ENCODE measurements around the gene AGRN. TPM values are rescaled to one million over a fixed set of nuclear protein-coding genes. Genes with fewer than 3 reads are reported as not detected.

Gene AGRN
- polyA plus RNA-seq, 3 donors: 0.06 to 4.7 (median 0.43) TPM

DNA sequence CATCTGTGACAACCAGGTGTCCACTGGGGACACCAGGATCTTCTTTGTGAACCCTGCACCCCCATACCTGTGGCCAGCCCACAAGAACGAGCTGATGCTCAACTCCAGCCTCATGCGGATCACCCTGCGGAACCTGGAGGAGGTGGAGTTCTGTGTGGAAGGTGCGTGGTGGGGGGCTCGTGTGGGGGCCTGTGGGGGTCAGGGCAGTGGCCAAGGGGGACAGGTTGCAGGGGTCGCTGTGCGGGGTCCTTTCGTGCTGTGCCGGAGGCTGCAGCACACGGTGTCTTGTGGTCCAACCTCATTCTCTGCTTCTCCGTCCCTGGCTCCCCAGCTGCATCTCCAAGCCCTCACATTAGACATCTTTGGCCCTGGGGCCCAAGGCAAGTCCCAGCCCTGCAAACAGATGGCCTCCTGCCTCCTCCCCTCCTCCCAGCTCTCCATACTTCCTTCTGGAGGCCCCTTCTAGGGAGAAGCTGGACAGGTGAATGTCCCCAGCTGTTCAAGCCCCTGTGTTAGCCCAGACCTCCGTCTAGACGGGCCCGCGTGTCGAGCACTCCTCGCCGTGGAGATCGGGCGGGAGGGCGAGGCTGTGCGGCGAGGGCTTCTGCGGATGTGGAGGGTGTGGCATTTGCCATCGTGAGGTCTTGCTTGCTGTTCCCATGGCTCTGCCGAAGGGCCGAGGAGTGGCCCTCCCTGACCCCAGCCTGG is 2.5 kb downstream of the AGRN start:
- Mint-ChIP-seq H3K9me3 (peaks cover 0 to 6% (median 0%) of the 10 kb centered on the region in 7 donors), H3K27ac (peak overlapping the region in 1 of 7 donors; percentile 64), H3K4me1 (peaks cover 6% of the 10 kb centered on the region), H3K27me3 (ENCODE audit: low read depth in 3 of 3) (peaks cover 29 to 51% (median 36%) of the 10 kb centered on the region in 3 donors), H3K4me3 (peak overlapping the region; percentile 43 to 67), H3K36me3 (no peaks in the 10 kb centered on the region)
- Histone ChIP-seq H3K4me1 (ENCODE audit: control insufficient read depth in 1 of 2, insufficient read depth in 2 of 2, low read length in 2 of 2) (peaks cover 11 to 21% of the 10 kb centered on the region in 2 donors), H3K36me3 (replicated peaks in 1 of 2; ENCODE audit: control insufficient read depth in 1 of 2, insufficient read depth in 2 of 2, low read length in 2 of 2) (no peaks in the 10 kb centered on the region), H3K9ac (ENCODE audit: insufficient read depth, low read length, poor library complexity, severe bottlenecking) (no peak overlapping the region), H3K27ac (ENCODE audit: low read depth in 1 of 2, low read length in 2 of 2) (no peak overlapping the region), H3K4me2 (replicated peaks; ENCODE audit: extremely low read depth, low read length, poor library complexity, severe bottlenecking) (no peak overlapping the region), H3K27me3 (ENCODE audit: control insufficient read depth in 2 of 2, insufficient read depth in 2 of 2, low read length in 2 of 2) (peaks cover 7 to 41% of the 10 kb centered on the region in 2 donors), H3K4me3 (replicated peaks in 1 of 3; ENCODE audit: low read depth in 2 of 3, low read length in 3 of 3) (no peak overlapping the region), H2AFZ (ENCODE audit: insufficient read depth, low read depth, low read length, poor library complexity, severe bottlenecking) (no peak overlapping the region), H4K20me1 (ENCODE audit: insufficient read depth, low read length) (no peaks in the 10 kb centered on the region), H3K79me2 (ENCODE audit: insufficient read depth, low read length) (no peaks in the 10 kb centered on the region), H3K9me3 (replicated peaks in 1 of 2; ENCODE audit: control insufficient read depth in 1 of 2, insufficient read depth in 1 of 2, low read length in 2 of 2) (no peaks in the 10 kb centered on the region)
- 61% methylated on average over 23 of the region's 27 CpGs for WGBS (ENCODE audit: insufficient coverage)
- no peak for DNase-seq
- TF ChIP-seq, protein P1, sequence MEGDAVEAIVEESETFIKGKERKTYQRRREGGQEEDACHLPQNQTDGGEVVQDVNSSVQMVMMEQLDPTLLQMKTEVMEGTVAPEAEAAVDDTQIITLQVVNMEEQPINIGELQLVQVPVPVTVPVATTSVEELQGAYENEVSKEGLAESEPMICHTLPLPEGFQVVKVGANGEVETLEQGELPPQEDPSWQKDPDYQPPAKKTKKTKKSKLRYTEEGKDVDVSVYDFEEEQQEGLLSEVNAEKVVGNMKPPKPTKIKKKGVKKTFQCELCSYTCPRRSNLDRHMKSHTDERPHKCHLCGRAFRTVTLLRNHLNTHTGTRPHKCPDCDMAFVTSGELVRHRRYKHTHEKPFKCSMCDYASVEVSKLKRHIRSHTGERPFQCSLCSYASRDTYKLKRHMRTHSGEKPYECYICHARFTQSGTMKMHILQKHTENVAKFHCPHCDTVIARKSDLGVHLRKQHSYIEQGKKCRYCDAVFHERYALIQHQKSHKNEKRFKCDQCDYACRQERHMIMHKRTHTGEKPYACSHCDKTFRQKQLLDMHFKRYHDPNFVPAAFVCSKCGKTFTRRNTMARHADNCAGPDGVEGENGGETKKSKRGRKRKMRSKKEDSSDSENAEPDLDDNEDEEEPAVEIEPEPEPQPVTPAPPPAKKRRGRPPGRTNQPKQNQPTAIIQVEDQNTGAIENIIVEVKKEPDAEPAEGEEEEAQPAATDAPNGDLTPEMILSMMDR (IDR thresholded peaks at IDR 0.05): no peak
- intact Hi-C loops (cut with micrococcal nuclease): loop anchor here in 1 of 2 donors (5.0 kb wide), 1 partner anchor 35 kb away; no protein-coding TSS in a partner anchor

DNA sequence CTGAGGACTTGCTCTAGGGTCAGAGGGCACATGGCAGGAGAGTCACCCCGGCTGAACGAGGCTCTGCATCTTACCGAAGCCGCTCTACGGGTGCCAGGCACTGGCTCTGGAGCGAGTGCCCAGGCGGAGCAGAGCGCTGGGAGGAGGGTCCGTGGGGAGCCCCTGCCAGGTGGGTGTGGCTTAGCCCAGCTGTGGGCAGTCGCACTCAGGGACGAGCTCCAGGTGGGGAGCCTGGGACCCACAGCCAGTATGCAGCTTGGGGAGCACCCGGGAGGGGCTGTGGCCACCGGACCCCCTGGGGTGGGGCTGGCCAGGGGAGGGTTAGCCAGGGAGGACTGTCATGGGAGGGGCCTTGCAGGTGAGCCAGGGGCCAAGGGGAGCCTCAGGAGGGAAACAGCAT is 3.8 kb downstream of the AGRN start:
- H3K4me1 ChIP-seq (ENCODE audit: control insufficient read depth in 1 of 2, insufficient read depth in 2 of 2, low read length in 2 of 2): peaks cover 11 to 21% of the 10 kb centered on the region in 2 donors
- no peak overlapping the region for H2AFZ ChIP-seq (ENCODE audit: insufficient read depth, low read depth, low read length, poor library complexity, severe bottlenecking)
- no peak overlapping the region for H3K4me2 ChIP-seq (replicated peaks; ENCODE audit: extremely low read depth, low read length, poor library complexity, severe bottlenecking)
- DNase-seq: no peak
- H3K4me3 ChIP-seq (replicated peaks in 1 of 3; ENCODE audit: low read depth in 2 of 3, low read length in 3 of 3): no peak overlapping the region
- H3K9me3 Mint-ChIP-seq: peaks cover 0 to 6% (median 0%) of the 10 kb centered on the region in 7 donors
- H3K27ac ChIP-seq (ENCODE audit: low read depth in 1 of 2, low read length in 2 of 2): no peak overlapping the region
- H3K36me3 ChIP-seq (replicated peaks in 1 of 2; ENCODE audit: control insufficient read depth in 1 of 2, insufficient read depth in 2 of 2, low read length in 2 of 2): no peaks in the 10 kb centered on the region
- H3K4me1 Mint-ChIP-seq: peaks cover 6% of the 10 kb centered on the region
- intact Hi-C loops (cut with micrococcal nuclease): loop anchor here in 1 of 2 donors (5.0 kb wide), 1 partner anchor 34 kb away; no protein-coding TSS in a partner anchor
- peaks cover 7 to 41% of the 10 kb centered on the region in 2 donors for H3K27me3 ChIP-seq (ENCODE audit: control insufficient read depth in 2 of 2, insufficient read depth in 2 of 2, low read length in 2 of 2)
- no peaks in the 10 kb centered on the region for H3K79me2 ChIP-seq (ENCODE audit: insufficient read depth, low read length)
- H3K9ac ChIP-seq (ENCODE audit: insufficient read depth, low read length, poor library complexity, severe bottlenecking): no peak overlapping the region
- H3K27me3 Mint-ChIP-seq (ENCODE audit: low read depth in 3 of 3): peaks cover 29 to 51% (median 33%) of the 10 kb centered on the region in 3 donors
- no peaks in the 10 kb centered on the region for H3K9me3 ChIP-seq (replicated peaks in 1 of 2; ENCODE audit: control insufficient read depth in 1 of 2, insufficient read depth in 1 of 2, low read length in 2 of 2)
- H3K36me3 Mint-ChIP-seq: no peaks in the 10 kb centered on the region
- WGBS (ENCODE audit: insufficient coverage): 79% methylated on average over 13 of the region's 13 CpGs
- TF ChIP-seq, protein P1 (IDR thresholded peaks at IDR 0.05): no peak
- H3K27ac Mint-ChIP-seq: no peak overlapping the region
- H4K20me1 ChIP-seq (ENCODE audit: insufficient read depth, low read length): no peaks in the 10 kb centered on the region
- no peak overlapping the region for H3K4me3 Mint-ChIP-seq

All from CD14-positive monocyte (primary cell).